Fibroblast of skin of scalp (primary cell): Measurements from ENCODE around the gene TIGIT.

ENCODE experiments used
- DNase-seq: peaks from one replicate; pipeline ENCODE4 v3.0.0-alpha.2; 2013

The TIGIT gene

DNA sequence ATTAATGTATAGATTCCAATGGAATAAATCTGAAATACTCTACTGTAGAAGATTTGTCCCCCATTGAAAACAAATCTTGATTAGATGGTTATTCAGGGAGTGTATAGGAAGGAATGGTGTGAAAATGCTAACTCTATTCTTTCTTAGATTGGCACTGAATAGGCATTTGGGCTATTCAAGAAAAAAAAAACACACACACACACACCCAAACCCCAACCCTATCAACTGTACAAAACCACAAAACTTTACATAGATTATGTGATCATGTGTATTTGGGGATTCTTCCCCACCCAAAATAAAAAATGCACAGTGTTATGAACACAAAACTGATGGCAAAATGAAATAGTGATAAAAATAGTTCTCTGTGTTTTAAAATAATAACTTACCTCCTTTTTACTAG, 61.8 kb downstream of the TIGIT start:
- DNase-seq: no peak

DNA sequence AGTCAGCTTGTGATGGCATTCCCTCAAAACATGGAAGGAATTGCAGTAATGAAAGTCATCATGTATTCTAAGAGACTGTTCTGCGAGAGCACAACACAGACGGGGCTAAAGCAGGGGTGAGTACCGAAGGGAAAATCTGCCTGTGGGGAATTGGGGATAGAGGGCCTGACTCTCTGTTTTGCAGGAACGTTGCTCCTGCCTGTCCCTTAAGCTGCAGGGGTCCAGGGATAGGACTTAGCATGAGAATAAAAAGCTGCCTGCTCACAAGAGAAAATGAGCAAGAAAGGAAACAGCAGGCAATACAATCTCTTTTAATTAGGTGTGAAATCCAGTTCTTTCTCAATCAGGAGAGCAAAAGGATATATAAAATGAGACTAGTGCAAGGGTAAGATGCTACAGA, 62.2 kb downstream of the TIGIT start:
- DNase-seq: no peak

DNA sequence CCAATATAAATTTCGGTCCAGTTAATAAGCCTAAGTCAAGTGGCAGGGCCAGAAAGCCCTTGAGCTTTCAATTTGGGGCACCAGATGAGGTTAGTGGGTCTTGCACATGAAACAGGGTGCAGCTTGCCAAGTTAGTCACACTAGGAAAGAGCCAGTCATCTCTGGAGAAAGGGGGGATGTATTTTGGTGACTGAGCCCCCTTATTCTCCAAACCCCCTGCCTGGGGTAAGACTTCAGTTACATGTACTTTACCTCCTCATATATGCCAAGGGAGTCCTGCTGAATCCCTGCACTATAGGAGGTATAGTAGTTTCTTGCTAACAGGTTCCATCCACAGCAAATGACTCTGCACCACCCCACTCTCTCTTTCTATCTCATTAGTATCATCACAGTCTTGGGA, 62.7 kb downstream of the TIGIT start:
- DNase-seq: no peak
